ENCODE measurements around the gene PLEKHD1. TPM values are rescaled to one million over a fixed set of nuclear protein-coding genes. Genes with fewer than 3 reads are reported as not detected.
A peak's percentile ranks its signal among the peaks of the same experiment; 100 is the strongest.

Gene PLEKHD1
- total RNA-seq, 1 experiment from 2014 or later, result 0.65 TPM

DNA sequence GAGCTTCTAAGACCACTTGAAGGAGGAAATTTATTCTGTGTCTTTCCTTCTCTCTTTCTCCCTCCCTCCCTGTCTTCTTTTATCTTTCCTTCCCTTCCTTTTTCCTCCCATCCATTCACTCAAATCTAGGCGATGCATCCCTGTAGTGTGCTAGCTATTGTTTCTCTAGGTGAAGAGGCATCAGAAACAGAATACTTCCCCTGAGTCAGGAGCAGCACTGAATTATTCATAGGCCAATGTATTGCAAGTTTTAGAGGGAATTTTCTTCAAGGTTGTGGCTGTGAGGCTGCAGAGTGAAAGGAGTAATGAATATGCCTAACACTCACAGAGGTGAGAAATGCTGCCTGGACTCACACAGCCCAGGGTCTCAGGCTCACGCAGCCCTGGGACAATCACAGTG is 67.0 kb downstream of the PLEKHD1 start:
- DNase-seq, result no peak
- ChIA-PET CTCF (no interaction called here), POLR2A (ENCODE audit: unreplicated experiment) (no interaction called here)
- H3K27me3 ChIP-seq (ENCODE audit: insufficient read depth, low read depth), result peaks cover 13% of the 10 kb centered on the region; the same call in 1 of the 2 replicates
- no peaks in the 10 kb centered on the region for H3K36me3 ChIP-seq (ENCODE audit: low read depth)
- no peaks in the 10 kb centered on the region for H3K9me3 ChIP-seq (ENCODE audit: insufficient read depth, low read depth)
- BruUV-seq (replicated peaks), result no TSS peak
- H3F3A ChIP-seq (ENCODE audit: insufficient read depth, low read depth), result no peaks in the 10 kb centered on the region
- peaks cover 7% of the 10 kb centered on the region for H3K4me1 ChIP-seq (replicated peaks; ENCODE audit: insufficient read depth)
- TF ChIP-seq CTCF (conservative IDR thresholded peaks at IDR 0.05) (no peak), EZH2 (IDR thresholded peaks at IDR 0.05; ENCODE audit: low read depth) (no peak)
- no peaks in the 10 kb centered on the region for H3K79me2 ChIP-seq (ENCODE audit: low read depth)
- intact Hi-C loops (cut with micrococcal nuclease; ENCODE audit: unreplicated experiment), result no loop called here
- H3K4me2 ChIP-seq, result no peak overlapping the region
- H3K9me2 ChIP-seq (ENCODE audit: insufficient read depth), result no peaks in the 10 kb centered on the region
- H4K20me1 ChIP-seq (ENCODE audit: insufficient read depth), result no peaks in the 10 kb centered on the region
- H3K27ac ChIP-seq, result no peak overlapping the region
- H3K4me3 ChIP-seq, result no peak overlapping the region
- H2AFZ ChIP-seq, result no peak overlapping the region

DNA sequence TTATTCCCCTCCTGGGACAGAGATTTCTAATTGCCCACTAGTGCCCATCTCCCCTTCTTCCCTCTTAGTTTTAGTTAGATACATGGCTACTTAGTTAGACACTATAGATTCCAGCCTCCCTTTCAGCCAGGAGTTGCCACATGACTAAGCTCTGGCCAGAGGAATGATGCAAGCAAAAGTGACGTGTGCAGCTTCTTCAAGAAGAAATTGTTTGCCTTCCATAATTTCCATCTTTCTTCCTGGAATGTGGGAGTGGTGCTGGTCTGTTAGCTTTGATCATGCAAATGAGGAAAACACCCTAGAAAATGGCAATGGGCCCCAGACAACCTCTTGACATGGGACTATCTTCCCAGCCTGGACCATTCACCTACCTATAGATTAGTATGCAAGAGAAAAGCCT is 68.7 kb downstream of the PLEKHD1 start:
- BruUV-seq (replicated peaks), result no TSS peak
- POLR2A ChIA-PET (ENCODE audit: unreplicated experiment), result no interaction called here
- H3K4me2 ChIP-seq, result no peak overlapping the region

DNA sequence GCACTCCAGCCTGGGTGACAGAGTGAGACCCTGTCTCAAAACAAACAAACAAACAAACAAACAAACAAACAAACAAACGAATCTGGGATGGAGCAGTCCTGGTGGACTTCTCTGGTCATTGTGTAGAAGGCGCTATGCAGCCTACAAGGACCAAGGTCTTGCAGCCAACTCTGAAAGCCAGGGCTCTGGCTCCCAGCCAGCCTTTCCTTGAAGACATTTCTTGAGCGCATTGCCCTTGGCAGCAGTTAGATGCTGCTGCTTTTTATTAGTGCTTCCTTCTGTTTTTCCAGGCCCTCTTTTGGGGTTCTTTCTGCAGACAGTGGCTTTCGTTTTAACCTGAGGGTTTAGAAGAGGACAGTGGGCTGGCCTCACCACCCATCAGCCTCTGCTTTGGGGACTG is 70.0 kb downstream of the PLEKHD1 start:
- intact Hi-C loops (cut with micrococcal nuclease; ENCODE audit: unreplicated experiment), result no loop called here
- no peak for DNase-seq
- Histone ChIP-seq H3K79me2 (ENCODE audit: low read depth) (no peaks in the 10 kb centered on the region), H3F3A (ENCODE audit: insufficient read depth, low read depth) (no peaks in the 10 kb centered on the region), H3K27me3 (ENCODE audit: insufficient read depth, low read depth) (peaks cover 23% of the 10 kb centered on the region), H2AFZ (no peak overlapping the region), H3K9me3 (ENCODE audit: insufficient read depth, low read depth) (no peaks in the 10 kb centered on the region), H3K36me3 (ENCODE audit: low read depth) (no peaks in the 10 kb centered on the region), H3K4me3 (no peak overlapping the region), H3K27ac (no peak overlapping the region), H4K20me1 (ENCODE audit: insufficient read depth) (no peaks in the 10 kb centered on the region), H3K4me1 (replicated peaks; ENCODE audit: insufficient read depth) (peaks cover 7% of the 10 kb centered on the region), H3K4me2 (no peak overlapping the region), H3K9me2 (ENCODE audit: insufficient read depth) (no peaks in the 10 kb centered on the region)
- no TSS peak for BruUV-seq (replicated peaks)
- POLR2A ChIA-PET (ENCODE audit: unreplicated experiment), result no interaction called here
- TF ChIP-seq EZH2 (IDR thresholded peaks at IDR 0.05; ENCODE audit: low read depth) (no peak), CTCF (conservative IDR thresholded peaks at IDR 0.05) (no peak)
- CTCF ChIA-PET, result no interaction called here

More for the DNA sequence above, 68.7 kb downstream of the PLEKHD1 start:
- H3K79me2 ChIP-seq (ENCODE audit: low read depth), result no peaks in the 10 kb centered on the region
- CTCF ChIA-PET, result interaction anchor here (0.7 kb wide), 1 partner anchor 783 kb away, joined by 3 read pairs; no protein-coding TSS in a partner anchor
- no peak overlapping the region for H2AFZ ChIP-seq
- H3K9me3 ChIP-seq (ENCODE audit: insufficient read depth, low read depth), result no peaks in the 10 kb centered on the region
- H4K20me1 ChIP-seq (ENCODE audit: insufficient read depth), result no peaks in the 10 kb centered on the region
- peaks cover 7% of the 10 kb centered on the region for H3K4me1 ChIP-seq (replicated peaks; ENCODE audit: insufficient read depth)
- intact Hi-C loops (cut with micrococcal nuclease; ENCODE audit: unreplicated experiment), result no loop called here
- TF ChIP-seq EZH2 (IDR thresholded peaks at IDR 0.05; ENCODE audit: low read depth), result no peak
- no peak for TF ChIP-seq CTCF (conservative IDR thresholded peaks at IDR 0.05)
- H3F3A ChIP-seq (ENCODE audit: insufficient read depth, low read depth), result no peaks in the 10 kb centered on the region
- H3K9me2 ChIP-seq (ENCODE audit: insufficient read depth), result no peaks in the 10 kb centered on the region
- H3K4me3 ChIP-seq, result no peak overlapping the region
- no peak overlapping the region for H3K27ac ChIP-seq
- peak in 1 of 2 experiments; percentile 76 for DNase-seq
- H3K27me3 ChIP-seq (ENCODE audit: insufficient read depth, low read depth), result peaks cover 18% of the 10 kb centered on the region; the same call in 1 of the 2 replicates
- no peaks in the 10 kb centered on the region for H3K36me3 ChIP-seq (ENCODE audit: low read depth)

All from PC-9 (cell line).